ENCODE results near the gene TIMP1.

The TIMP1 gene

GRCh38 chrX:47581731-47582647 is at the start of gene TIMP1:
Gene TIMP1 (plus strand): TSS chrX:47582436. CDS start chrX:47583416, 980 bp downstream.
- peaks cover 42% of the 10 kb centered on the region for H3K4me1 ChIP-seq (ENCODE audit: control insufficient read depth, insufficient read depth, low read length, unreplicated experiment)
- peaks cover 22% of the 10 kb centered on the region for H3K79me2 ChIP-seq (ENCODE audit: control insufficient read depth, insufficient read depth, low read length, unreplicated experiment)
- peak within 1 kb of the TSS; percentile 79 for H3K4me3 ChIP-seq (ENCODE audit: low read depth, low read length)
- no peaks in the 10 kb centered on the region for H3K36me3 ChIP-seq (ENCODE audit: insufficient read depth, low read length)
- H3K27me3 ChIP-seq (ENCODE audit: insufficient read depth, low read length), result no peaks in the 10 kb centered on the region
- H2AFZ ChIP-seq (ENCODE audit: low read length, unreplicated experiment), result no peak within 1 kb of the TSS
- peak within 1 kb of the TSS; percentile 62 for H3K27ac ChIP-seq (ENCODE audit: low read depth, low read length)

DNA sequence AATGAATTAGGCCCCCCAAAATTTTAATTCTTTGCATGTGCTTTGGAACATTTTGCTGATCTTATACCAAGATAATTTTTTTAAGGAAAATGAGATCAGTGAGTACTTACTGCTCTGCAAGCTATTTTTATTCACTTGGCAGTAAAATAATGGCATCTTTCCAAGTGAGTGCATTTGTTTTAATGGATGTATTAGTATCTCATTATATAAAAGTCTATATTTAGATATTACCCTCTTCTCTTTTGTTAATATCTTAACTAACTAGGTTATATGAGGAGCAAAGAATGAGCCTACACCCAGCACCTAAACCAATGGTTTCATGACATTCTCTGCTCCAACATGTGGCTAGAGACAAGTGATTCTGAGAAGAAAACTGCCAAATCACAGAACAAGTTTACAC is 42.4 kb upstream of the TIMP1 start:
- no peaks in the 10 kb centered on the region for H3K27me3 ChIP-seq (ENCODE audit: insufficient read depth, low read length)

DNA sequence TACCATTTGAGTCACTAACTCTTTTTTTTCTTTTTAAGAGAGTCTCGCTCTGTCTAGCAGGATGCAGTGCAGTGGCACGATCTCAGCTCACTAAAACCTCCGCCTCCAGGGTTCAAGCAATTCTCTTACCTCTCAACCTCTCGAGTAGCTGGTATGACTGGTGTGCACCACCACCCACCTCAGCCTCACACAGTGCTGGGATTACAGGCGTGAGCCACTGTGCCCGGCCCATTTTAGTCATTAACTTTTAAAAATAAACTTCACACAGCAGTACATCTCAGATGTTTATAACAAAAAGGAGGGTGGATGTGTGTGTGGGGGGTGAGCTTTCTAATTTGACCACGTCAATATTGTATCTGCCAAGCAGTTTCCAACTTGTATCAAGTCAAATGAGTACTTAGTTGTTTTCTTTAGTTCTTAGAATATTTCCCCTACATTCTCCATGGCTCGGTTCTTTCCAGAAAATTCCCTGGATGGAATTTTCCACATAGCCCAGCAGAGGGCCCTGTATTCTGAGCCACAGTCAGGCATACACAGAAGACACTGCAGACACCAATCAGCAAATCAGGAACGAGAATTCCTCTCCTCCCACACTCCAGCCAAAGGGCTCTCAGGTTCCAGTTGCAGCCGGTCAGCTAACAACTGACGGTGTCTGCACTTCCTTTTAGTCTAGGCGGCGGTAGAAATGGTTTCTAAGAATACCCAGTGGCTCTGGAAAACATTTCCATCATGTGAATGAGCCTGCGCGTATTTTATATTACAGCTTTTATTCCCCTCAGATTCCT is 41.3 kb upstream of the TIMP1 start:
- H3K4me1 ChIP-seq (ENCODE audit: control insufficient read depth, insufficient read depth, low read length, unreplicated experiment), result peaks cover 4% of the 10 kb centered on the region
- H3K79me2 ChIP-seq (ENCODE audit: control insufficient read depth, insufficient read depth, low read length, unreplicated experiment), result no peaks in the 10 kb centered on the region
- H3K27ac ChIP-seq (ENCODE audit: low read depth, low read length), result peak overlapping the region; percentile 53
- peak overlapping the region; percentile 80 for H2AFZ ChIP-seq (ENCODE audit: low read length, unreplicated experiment)
- no peak overlapping the region for H3K4me3 ChIP-seq (ENCODE audit: low read depth, low read length)
- H3K36me3 ChIP-seq (ENCODE audit: insufficient read depth, low read length), result no peaks in the 10 kb centered on the region
- H3K27me3 ChIP-seq (ENCODE audit: insufficient read depth, low read length), result no peaks in the 10 kb centered on the region

More for the DNA sequence above, 42.4 kb upstream of the TIMP1 start:
- Histone ChIP-seq H2AFZ (ENCODE audit: low read length, unreplicated experiment) (no peak overlapping the region), H3K4me1 (ENCODE audit: control insufficient read depth, insufficient read depth, low read length, unreplicated experiment) (peaks cover 4% of the 10 kb centered on the region), H3K4me3 (ENCODE audit: low read depth, low read length) (no peak overlapping the region), H3K27ac (ENCODE audit: low read depth, low read length) (no peak overlapping the region), H3K36me3 (ENCODE audit: insufficient read depth, low read length) (no peaks in the 10 kb centered on the region), H3K79me2 (ENCODE audit: control insufficient read depth, insufficient read depth, low read length, unreplicated experiment) (no peaks in the 10 kb centered on the region)

GRCh38 chrX:47543496-47543895 is 38.7 kb upstream of the TIMP1 start:
- peaks cover 4% of the 10 kb centered on the region for H3K4me1 ChIP-seq (ENCODE audit: control insufficient read depth, insufficient read depth, low read length, unreplicated experiment)

GRCh38 chrX:47556045-47556623 is 26.1 kb upstream of the TIMP1 start:
- peak overlapping the region; percentile 78 for H3K4me3 ChIP-seq (ENCODE audit: low read depth, low read length)
- peak overlapping the region; percentile 69 for H2AFZ ChIP-seq (ENCODE audit: low read length, unreplicated experiment)

More at GRCh38 chrX:47543496-47543895, 38.7 kb upstream of the TIMP1 start:
- Histone ChIP-seq H3K27ac (ENCODE audit: low read depth, low read length) (no peak overlapping the region), H3K36me3 (ENCODE audit: insufficient read depth, low read length) (no peaks in the 10 kb centered on the region), H3K4me3 (ENCODE audit: low read depth, low read length) (no peak overlapping the region), H3K27me3 (ENCODE audit: insufficient read depth, low read length) (no peaks in the 10 kb centered on the region), H3K79me2 (ENCODE audit: control insufficient read depth, insufficient read depth, low read length, unreplicated experiment) (no peaks in the 10 kb centered on the region), H2AFZ (ENCODE audit: low read length, unreplicated experiment) (no peak overlapping the region)

DNA sequence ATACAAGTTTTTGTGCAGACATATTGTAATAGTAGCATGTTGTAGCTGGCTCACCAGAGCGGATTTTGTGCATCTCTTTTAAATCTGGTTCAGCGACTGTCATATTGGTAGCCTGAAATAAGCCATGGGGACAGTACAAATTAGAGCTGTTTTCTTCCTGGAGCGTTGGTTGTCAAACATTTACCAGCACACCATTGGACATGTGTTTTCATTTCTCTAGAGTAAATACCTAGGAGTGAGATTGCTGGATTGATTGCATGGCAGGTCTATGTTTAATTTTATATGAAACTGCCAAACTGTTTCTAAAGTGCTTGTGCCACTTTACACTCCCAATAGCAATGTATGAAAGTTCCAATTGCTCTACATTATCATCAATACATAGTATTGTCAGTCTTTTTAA is 23.8 kb upstream of the TIMP1 start:
- H3K27ac ChIP-seq (ENCODE audit: low read depth, low read length), result no peak overlapping the region
- no peak overlapping the region for H2AFZ ChIP-seq (ENCODE audit: low read length, unreplicated experiment)
- H3K4me1 ChIP-seq (ENCODE audit: control insufficient read depth, insufficient read depth, low read length, unreplicated experiment), result peaks cover 12% of the 10 kb centered on the region
- H3K36me3 ChIP-seq (ENCODE audit: insufficient read depth, low read length), result peaks cover 4% of the 10 kb centered on the region; the same call in 1 of the 2 replicates
- H3K79me2 ChIP-seq (ENCODE audit: control insufficient read depth, insufficient read depth, low read length, unreplicated experiment), result peaks cover 14% of the 10 kb centered on the region
- no peak overlapping the region for H3K4me3 ChIP-seq (ENCODE audit: low read depth, low read length)
- H3K27me3 ChIP-seq (ENCODE audit: insufficient read depth, low read length), result no peaks in the 10 kb centered on the region

More at GRCh38 chrX:47556045-47556623, 26.1 kb upstream of the TIMP1 start:
- Histone ChIP-seq H3K79me2 (ENCODE audit: control insufficient read depth, insufficient read depth, low read length, unreplicated experiment) (peaks cover 3% of the 10 kb centered on the region), H3K27ac (ENCODE audit: low read depth, low read length) (no peak overlapping the region), H3K36me3 (ENCODE audit: insufficient read depth, low read length) (no peaks in the 10 kb centered on the region), H3K27me3 (ENCODE audit: insufficient read depth, low read length) (no peaks in the 10 kb centered on the region), H3K4me1 (ENCODE audit: control insufficient read depth, insufficient read depth, low read length, unreplicated experiment) (peaks cover 3% of the 10 kb centered on the region)

DNA sequence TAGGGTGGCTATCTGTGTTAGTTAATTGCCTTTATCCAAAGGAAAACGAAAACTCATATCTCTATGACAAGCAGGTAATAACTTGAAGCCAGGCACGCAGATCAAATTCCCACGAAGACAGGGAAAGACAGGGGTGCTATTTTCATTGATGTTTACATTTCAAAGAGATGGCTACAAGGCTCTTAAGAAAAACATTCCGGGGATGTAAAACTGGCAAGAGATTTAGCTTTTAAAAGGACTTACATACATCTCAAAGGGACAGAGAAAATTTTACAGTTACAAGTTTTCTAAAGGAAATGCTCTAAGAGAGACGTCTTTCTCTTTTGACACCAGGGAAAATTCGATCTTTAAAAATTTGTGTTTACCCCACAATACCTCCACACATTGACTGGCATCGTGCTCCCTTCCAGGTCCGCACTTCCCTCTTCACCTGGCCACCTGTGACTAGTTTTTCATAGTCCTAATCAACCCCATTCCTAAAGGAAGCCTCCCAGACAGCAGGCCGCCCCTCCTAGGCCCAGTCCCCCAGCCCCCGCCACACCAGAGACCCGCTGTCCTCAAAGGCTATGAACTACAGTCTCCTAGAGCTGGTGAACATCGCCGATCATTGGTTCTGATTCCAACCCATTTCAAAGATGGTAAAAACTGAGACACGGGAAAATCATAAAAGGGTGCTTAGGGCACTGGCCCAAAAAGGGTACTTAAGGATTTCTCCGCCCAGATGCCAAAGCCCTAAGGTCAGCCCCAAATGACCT is 21.9 kb upstream of the TIMP1 start:
- H3K36me3 ChIP-seq (ENCODE audit: insufficient read depth, low read length), result peaks cover 12% of the 10 kb centered on the region; the same call in 1 of the 2 replicates
- peak overlapping the region; percentile 95 for H3K4me3 ChIP-seq (ENCODE audit: low read depth, low read length)
- peak overlapping the region; percentile 85 for H2AFZ ChIP-seq (ENCODE audit: low read length, unreplicated experiment)
- peak overlapping the region; percentile 73 for H3K27ac ChIP-seq (ENCODE audit: low read depth, low read length)
- H3K4me1 ChIP-seq (ENCODE audit: control insufficient read depth, insufficient read depth, low read length, unreplicated experiment), result peaks cover 27% of the 10 kb centered on the region
- no peaks in the 10 kb centered on the region for H3K27me3 ChIP-seq (ENCODE audit: insufficient read depth, low read length)
- peaks cover 23% of the 10 kb centered on the region for H3K79me2 ChIP-seq (ENCODE audit: control insufficient read depth, insufficient read depth, low read length, unreplicated experiment)

- H3K79me2 ChIP-seq (ENCODE audit: control insufficient read depth, insufficient read depth, low read length, unreplicated experiment), result peaks cover 23% of the 10 kb centered on the region
- no peaks in the 10 kb centered on the region for H3K27me3 ChIP-seq (ENCODE audit: insufficient read depth, low read length)
- H3K27ac ChIP-seq (ENCODE audit: low read depth, low read length), result peak within 1 kb of the TSS; percentile 90
- peaks cover 27% of the 10 kb centered on the region for H3K4me1 ChIP-seq (ENCODE audit: control insufficient read depth, insufficient read depth, low read length, unreplicated experiment)
- H3K36me3 ChIP-seq (ENCODE audit: insufficient read depth, low read length), result peaks cover 12% of the 10 kb centered on the region; the same call in 1 of the 2 replicates
- H2AFZ ChIP-seq (ENCODE audit: low read length, unreplicated experiment), result peak within 1 kb of the TSS; percentile 85
- peak within 1 kb of the TSS; percentile 95 for H3K4me3 ChIP-seq (ENCODE audit: low read depth, low read length)
These were observed 21.1 kb upstream of the TIMP1 start, which contains the start of gene ARAF for GRCh38 chrX:47560934-47561658. Gene ARAF (plus strand): TSS chrX:47561205. CDS start chrX:47562968, 1,763 bp downstream.

- Histone ChIP-seq H3K36me3 (ENCODE audit: insufficient read depth, low read length) (peaks cover 12% of the 10 kb centered on the region; the same call in 1 of the 2 replicates), H3K4me1 (ENCODE audit: control insufficient read depth, insufficient read depth, low read length, unreplicated experiment) (peaks cover 24% of the 10 kb centered on the region), H3K4me3 (ENCODE audit: low read depth, low read length) (peak overlapping the region; percentile 95), H3K27me3 (ENCODE audit: insufficient read depth, low read length) (no peaks in the 10 kb centered on the region), H2AFZ (ENCODE audit: low read length, unreplicated experiment) (peak overlapping the region; percentile 50), H3K79me2 (ENCODE audit: control insufficient read depth, insufficient read depth, low read length, unreplicated experiment) (peaks cover 23% of the 10 kb centered on the region), H3K27ac (ENCODE audit: low read depth, low read length) (peak overlapping the region; percentile 90; the same call in 1 of the 2 replicates)
These were observed 20.5 kb upstream of the TIMP1 start for GRCh38 chrX:47561659-47562151.
